NCI-H2227 (cell line): ENCODE results near the gene FBXW12.
A peak's percentile ranks its signal among the peaks of the same experiment; 100 is the strongest.

Source experiments
- DNase-seq: peaks from one replicate; lab custom pipeline; 2025; ENCODE audit not compliant: unreplicated experiment; lab: John Stamatoyannopoulos, UW

Gene FBXW12

DNA sequence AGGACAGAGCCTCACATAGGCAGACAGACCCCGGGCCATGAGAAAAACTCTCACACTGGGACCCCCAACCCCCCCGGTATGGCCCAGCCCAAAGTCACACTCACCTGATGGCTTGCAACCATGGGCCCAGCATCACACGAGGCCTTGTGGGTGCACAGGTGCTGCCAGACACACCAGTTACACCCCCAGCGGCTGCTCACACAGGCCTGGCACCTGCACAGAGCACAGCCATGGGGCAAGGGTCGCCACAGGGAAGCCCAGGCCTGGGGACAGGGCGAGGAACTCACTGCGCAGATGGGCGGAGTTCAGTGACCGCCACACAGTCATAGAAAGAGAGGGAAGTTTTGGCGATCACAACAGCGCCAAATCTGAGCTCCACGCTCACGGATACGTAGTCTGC is 48.5 kb downstream of the FBXW12 start:
- no peak for DNase-seq

DNA sequence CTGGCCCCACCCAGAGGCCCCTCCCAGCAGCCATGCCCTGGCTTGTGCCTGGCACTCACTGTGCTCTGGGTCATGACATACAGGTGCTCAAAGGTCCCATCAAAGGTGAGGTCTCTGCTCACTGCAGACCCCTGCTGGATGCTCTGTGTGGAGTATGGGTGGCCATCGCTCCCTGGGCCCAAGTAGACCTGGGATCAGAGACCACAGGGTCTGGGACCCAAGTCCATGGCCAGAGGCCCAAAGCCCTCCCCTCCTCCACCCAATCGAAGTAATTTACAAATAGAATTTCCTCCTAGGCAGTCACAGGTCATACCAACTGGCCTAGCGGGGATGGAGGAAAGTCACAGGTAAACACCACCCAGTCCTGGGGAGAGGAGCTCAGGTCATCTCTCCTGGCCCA is 50.3 kb downstream of the FBXW12 start:
- DNase-seq, result no peak

DNA sequence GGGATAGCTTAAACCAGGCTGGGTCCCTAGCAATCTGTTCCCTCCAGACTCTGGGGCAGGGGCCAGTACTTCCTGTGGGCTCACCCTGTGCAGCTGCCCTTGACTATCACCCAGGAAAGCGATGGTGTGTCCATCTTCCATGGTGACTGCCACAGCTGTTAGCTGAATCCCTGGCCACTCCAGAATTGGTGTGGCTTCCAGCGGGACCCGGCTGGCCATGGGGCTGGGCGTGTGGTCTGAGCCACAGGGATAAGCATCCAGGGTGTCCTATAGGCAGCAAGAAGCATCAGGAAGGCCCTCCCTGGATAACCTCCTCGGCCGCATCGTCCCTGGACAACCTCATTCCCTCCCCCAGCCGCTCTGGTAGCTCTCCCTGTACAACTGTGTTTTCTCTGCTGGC is 50.7 kb downstream of the FBXW12 start:
- no peak for DNase-seq

DNA sequence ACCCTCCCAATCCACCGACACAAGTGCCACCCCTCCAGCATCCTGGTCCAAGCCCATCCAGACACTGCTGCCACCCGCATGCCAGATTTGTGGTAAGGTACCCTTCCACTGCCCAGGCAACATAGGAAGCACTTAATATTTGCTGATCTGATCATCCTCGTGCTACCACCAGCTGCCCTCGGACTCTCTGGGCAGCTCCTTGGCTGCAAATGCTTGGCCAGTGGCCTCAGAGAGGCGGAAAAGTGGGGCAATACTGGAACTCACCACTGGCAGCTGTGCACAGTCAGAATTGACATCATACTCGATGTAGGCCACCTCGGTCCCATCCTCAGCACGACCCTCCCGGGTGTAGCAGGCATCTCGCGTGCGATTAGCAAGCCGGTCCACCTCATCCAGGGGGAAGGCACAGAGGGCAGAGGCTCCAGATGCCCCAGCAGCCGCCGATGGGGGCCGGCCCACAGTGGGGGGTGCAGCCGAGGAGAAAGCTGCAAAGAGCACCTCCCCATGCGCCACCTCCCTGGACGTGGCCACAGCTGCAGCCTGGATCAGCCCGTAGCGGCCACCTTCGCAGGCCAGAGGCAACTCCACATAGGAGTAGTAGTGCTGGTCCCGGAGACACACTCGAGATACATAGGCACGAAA is 51.3 kb downstream of the FBXW12 start:
- DNase-seq, result no peak

DNA sequence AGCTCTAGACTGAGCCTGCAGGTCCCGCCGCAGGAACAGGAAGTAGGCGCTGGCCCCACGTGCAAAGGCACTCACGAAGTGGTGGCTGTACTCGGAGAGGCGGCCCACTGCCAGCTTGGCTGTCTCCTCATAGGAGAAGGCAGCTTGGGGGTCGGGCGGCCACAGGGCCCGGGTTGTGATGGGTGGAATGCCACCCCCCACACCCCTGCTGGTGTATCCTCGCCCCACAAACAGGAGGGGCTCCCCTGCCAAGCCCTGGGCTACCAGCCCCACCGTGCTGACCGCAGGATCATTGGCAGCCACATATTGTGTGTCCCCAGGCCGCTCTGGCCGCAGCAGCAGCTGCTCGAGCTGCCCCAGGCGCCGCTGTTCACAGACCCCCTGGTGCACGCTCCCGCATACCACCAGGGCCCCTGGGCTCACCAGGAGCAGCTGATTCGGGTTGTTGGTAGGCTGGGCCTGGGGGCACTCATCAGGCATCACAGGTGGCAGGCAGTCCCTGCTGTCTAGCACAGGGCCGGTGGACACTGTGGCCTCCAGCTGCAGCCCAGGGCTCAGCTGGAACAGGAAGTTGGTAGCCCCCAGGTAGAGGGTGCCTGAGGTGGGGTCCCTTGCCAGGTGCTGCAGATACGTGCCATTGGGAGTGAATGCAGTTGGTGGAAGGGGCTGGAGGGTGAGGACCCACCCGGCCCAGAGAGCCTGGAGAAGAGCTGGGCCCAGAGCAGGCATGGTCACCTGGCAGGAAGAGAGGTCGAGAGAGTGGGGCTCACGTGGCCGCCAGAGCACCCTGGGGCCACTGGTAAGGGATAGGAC is 52.1 kb downstream of the FBXW12 start:
- DNase-seq, result no peak

DNA sequence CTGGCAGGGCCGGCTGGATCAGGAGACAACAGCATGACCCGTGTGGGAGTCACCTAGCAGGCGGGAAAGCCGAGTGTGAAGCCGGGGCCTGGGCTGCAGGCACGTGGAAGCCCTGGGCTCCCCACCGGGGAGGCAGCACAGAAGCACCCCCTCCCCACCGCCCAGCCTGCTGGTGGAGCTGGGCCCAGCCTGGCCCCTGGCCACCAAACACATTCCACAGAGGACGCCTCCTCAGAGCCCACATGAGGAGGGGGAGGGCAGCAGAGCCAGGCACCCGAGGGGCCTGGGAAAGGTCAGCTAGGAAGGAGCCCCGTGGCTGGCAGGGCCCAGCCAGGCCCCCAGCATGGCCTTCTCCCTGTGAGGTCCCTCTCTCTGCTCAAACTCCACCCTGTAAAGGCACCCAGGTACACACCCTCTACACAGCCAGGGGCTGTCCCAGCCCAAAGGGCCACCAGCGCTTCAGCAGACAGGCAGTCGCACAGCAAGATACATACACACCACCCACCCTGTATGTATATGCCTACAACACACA is 53.3 kb downstream of the FBXW12 start:
- no peak for DNase-seq

DNA sequence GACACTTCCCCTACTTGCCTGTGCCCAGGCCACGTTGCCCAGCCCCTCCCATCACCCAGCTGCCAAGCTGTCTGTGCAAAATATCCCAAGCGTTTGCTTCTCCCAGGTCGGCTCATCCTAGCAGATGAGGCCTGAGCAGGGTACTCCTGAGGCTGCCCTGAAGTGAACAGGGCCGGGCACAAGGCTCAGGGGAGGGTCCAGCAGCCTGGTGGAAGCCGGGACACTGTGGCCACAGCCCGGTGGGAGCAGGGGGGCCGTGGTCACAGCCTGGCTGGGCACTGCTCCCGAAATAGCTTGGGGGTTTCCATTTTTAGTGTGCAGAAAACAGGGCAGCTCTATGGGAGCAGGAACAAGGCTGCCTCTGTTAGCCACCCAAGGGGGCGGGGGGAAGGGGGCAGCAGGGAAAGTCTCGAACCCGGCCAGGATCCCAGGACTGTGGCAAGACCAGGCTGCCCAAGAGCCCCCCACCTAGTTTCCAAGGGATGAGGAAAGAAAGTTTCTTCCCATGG is 54.4 kb downstream of the FBXW12 start:
- no peak for DNase-seq

DNA sequence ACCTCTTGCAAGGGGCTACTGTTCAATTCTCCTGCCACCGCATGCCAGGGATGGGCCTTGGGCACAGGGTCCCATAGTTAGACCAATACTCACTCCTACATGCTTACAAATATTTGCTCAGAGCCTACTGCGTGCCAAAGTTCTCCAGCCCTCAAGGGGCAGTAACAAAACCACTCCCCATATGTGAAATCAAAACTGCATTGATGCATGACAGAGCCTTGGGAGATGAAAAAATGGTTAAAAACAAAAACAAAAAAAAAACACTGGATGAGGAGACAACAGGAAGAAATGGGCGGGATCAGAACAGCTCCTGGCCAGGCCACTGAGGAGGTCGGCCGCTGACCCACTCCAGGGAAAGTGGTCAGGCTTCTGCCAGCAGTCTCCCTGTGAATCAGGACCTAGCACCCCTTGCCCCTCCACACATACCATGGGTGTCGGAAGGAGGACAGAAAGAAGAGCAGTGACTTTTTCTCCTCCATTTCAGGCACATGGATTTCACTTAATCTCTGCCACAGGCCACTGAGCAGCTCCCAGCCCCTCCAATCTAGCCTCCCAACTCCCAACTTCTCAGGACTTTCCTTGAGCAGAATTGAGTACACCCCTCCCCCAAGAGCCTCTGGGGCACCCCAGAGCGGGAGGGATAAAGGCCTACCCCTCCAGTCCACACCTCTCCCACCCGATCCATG is 55.1 kb downstream of the FBXW12 start:
- DNase-seq, result no peak

DNA sequence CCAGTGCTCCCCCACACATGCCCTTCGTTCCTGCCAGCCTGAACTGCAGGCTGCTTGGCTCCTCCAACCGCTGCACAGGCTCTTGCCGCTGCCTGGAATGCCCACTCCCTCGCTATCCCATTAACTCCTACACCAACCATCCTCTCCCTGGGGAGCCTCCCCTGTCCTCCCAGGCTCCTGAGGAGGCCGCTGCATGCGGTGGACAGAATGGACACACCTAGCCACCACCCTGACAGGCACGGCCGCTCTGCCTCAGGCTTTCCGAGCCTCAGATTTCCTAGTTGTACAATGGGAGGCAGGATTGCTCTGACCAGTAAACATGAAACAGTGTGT is 55.6 kb downstream of the FBXW12 start:
- no peak for DNase-seq

DNA sequence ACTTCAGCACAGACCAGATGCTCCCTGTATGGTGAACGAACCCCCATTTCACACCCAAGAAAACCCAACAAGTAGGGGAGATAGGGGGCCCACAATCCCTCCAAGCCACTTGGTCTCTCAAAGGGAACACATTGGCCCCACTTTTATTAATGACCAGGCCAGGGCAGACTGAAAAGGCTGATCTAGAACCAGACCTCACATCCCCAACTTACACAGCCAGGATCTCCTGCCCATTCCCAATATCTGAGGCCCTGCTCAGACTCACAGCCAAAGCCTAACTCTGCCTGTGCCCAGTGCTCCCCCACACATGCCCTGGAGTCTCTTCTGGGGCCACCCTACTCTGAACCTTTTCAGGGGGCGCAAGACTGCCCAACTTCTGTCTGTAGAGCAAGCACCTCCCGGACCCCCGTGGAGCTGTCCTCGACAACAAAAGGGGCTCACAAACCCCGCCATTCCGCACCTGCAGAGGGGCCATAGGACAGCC is 56.1 kb downstream of the FBXW12 start:
- DNase-seq, result no peak

DNA sequence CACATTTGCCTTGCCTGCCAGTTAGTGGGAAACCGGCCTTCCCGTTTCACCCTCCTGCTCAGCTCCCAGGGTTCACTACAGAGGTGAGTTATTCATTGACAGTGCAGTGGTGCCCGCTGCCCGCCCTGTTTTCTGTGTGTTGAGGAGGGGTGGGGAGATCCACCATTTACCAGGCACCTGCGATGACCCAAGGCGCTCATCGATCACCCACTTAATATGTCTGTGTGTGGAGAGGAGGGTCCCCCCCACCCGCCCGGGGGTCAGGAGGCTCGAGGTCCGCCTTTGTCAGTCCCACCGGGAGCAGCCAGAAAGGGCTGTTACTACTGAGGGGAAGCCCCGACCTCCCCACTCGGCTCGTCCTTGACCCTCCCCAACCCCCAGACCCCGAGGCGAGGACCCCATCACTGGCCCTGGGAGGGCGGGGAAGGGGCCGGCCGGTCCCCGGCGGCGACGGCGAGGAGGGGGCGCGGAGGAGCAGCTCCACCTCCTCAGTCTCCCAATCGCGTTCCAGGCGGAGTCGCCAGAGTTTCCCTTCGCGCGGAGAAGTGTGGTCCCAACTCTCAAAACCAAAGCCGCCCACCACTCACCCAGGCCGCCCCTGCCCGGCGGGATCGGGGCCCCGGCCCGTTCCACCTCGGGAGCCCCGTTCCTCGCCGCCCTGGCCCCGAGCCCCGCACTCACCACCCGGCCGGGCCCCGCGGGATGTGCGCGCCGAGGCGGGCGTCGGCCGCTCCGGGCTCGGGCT is 56.7 kb downstream of the FBXW12 start:
- DNase-seq, result peak; percentile 54

DNA sequence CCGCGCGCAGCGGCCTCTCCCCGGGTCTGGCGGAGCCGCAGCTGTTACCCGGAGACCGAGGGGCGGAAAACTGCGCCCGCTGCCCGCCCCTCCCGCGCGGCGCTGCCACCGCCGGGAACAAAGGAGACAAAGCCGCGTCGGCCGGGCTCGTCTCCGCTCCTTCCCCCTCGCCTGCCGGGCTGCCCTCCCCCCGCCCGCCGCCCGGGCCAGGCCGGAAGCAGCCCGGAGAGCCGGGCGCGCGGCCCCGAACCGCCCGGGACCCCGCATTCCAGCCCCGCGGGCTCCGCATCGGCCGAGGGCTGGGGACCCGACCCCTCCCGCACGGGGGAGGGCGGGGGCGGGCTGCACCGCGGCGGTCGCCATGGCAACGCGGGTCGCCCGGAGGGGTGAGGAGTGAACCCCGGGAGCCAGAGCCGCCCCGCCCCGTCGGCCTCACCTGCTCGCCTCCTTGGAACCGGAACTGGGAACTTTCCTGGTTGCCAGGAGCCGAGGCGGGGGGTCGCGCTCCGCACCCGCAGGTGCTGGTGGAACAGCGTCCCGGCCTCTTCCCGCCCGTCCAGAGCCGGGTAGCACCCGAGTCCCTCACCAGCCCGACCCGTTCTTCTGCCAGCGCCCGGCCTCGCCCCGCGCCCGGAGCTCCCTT is 57.4 kb downstream of the FBXW12 start:
- peak; percentile 82 for DNase-seq

DNA sequence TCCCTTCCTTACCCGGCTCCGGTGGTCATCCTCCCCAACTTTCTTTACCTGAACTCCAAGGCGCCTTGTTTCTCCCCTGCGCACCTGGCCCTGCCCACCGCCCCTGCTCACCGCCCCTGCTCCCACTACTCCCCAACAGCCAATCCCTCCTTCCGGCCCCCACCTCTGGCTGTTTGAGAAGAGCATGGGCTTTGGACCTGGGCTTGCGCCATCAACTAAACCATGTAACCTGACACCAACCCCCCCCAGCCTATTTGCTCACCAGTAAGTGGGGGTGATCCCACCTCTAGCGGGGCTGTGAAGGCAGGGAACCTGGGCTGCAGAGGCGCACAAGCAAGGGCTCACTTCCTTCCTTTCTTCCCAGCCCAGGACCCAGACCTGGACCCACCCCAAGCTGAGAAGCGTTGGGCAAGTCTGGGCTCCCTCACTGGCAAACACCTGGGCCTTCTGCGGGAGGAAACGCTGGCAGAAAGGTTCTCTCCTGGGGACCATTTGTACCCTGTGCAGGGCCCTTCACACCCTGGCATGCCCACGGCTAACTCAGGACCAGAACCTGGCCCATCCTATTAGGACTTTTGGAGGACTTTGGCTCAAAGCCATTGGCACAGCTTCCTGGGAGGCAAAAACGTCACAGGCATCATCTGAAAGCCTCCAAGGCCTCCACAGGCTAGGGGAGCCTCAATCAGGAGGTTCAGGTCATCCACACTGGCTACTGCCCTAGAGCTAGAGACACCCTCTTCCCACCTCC is 58.1 kb downstream of the FBXW12 start, which contains the start of gene PLXNB1:
PLXNB1 (minus strand) TSS at position 127 of the 748 bp plus-strand sequence. CDS start 5,475 bp downstream, outside the sequence.
- peak; percentile 58 for DNase-seq

DNA sequence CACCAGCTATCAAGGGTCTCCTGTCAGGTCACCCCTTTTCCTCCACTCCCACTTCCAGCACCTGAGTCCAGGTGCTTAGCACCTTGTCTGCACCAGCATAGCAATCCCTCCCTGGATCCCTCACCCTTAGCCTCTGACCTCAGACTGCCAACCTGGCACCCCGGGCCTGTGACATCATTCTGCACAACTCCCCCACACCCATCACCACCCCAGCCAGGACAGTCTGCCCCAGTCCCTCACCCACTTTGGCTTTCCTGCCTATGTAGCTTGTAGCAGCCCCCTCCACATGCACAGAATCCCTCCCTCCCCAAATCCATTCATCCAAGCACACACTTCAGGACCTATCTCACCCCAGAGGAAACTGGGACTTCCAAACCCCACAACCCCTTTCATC is 58.7 kb downstream of the FBXW12 start:
- no peak for DNase-seq

DNA sequence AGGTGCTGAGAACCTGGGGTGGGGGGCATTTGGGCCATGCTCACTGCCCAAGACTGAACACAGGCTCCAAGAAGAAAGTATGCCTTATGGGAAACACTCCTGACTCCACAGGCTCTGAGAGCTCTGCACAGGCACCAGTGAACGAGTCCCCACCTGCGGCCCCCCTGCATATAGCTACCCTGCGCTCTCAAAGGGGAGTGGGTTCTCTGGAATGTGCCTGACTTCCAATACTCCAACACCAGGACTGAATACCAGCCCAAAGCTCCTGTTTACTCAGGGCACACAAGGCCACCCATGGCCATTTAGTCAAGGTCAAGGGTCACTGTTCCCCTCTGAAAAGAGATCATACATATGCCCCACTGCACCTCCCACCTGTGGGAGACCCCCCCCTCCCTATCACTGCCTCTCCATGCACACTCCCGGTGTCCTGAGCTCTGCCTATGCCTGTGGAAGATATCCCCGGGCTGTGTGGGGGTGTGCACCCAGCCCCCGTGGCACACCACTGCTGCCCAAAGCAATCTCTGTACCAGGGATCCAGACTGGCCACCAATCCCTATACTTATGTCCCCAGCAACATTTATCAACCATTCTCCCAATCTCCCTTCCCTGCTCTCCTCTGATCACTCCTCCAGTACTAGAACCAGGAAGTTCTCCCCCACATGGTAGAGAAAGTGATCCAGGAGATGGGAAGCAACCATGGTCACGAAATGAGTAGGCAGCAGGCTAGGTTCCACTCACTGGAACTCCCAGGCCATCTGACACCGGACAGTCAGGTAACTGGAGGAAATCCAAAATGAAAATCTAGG is 59.4 kb downstream of the FBXW12 start:
- no peak for DNase-seq

DNA sequence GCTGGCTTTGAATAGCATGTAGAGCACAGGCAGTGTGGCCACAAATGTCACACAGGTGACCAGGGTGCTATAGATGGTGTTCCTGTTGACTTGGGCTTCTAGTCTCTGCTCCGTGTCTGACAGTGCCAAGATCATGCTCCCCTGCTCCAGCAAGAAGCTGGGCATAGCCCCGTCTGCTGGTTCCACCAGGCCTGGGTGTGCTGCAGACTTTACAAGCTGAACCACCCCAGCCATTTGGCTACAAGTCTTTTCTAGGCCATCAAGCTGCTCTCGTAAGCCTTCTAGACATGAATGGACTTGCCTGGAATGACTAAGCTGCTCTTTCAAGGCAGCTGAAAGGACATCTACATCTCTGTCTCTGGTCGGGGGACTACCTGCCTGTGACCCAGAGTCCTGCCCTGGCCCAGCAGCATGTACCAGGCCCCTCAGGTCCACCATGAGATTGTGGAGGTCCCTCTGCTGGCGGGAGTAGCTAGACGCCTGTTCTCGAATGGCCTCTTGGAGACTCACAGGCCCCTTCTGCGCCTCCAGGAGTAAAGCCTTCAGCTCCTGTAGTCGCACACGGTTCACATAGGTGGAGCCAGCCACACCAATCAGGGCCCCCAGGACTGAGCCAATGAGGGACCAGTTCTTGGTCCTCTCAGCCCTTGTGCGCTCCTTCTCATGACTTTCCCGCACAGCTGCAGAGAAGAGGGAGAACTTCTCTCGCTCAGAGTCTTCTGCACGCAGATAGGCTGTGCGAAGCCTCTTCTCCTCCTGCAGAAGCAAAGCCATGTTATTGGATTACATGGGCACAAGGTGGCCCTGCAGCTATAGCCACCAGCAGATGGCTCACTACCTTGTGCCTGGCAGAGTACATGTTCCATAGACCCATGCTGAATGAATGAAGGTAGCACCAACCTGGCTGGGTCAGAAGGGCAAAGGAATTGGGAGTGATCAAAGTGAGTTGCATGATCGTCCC is 60.7 kb downstream of the FBXW12 start:
- DNase-seq, result no peak

DNA sequence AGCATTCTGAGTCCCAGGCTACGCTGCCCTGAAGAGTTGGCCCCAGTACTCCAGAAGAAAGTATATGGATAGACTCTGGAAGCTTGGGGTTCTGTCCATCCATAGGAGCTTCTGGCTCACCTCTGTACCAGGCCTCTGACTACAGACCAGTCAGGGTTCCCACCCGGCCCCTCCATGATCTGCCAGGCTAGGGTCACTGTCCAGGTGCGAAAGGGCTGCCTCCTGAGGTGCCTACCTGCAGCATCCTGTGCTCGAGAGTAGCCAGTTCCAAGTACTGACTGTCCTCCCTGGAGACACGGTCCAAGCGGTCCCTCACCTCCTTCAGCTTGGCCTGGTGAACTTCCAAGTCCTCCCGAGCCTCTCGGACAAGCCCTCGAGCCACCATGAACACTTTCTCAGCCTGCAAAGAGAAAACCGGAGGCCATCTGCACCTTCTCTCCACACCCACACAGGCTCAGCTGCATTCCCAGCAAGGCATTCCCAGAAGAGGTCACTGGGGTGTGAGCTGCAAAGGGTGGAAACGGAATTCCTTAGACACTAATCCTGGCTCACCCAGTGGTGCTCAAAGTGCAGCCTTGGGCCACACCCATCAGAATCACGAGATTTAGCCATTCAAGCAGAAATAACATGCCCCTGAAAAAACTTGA is 61.6 kb downstream of the FBXW12 start:
- DNase-seq, result no peak
